ENCODE results near the gene ACOX3.

The ACOX3 gene

DNA sequence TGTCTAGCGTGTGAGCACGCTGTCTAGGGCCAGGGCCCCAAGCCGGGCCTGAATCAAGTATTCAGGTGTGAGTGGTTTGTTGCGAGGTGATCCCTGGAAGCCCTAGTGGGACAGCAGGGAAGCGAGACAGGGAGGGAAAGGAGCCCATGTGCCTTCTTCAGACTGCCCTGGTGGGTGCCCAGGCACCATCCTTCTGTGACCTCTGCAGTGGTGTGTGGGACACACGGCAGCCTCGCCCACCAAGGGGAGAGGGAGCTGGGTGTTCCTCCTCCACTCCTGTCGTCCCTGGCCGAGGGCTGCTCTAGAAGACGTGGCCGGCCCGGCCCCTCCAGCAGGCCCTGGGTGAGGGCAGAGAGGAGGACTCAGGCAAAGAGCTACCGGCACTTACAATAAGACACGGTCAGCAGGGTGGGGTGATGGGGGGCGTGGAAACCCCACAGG is 123.6 kb downstream of the ACOX3 start:
- no peak for DNase-seq
